ENCODE measurements around the gene ITPRID2. TPM values are rescaled to one million over a fixed set of nuclear protein-coding genes. Genes with fewer than 3 reads are reported as not detected.

Gene ITPRID2
- total RNA-seq, 4 donors from 2014 or later = 20.1 to 69.2 (median 60.1) TPM

- H3K4me3 ChIP-seq = no peak overlapping the region
- no peaks in the 10 kb centered on the region for H3K9me3 ChIP-seq
- H3K27ac ChIP-seq = no peak overlapping the region
- no peaks in the 10 kb centered on the region for H3K36me3 ChIP-seq
- intact Hi-C loops (cut with DNase I) = no loop called here
- TF ChIP-seq CTCF (IDR thresholded peaks at IDR 0.05) (no peak), POLR2A (IDR thresholded peaks at IDR 0.05) (no peak)
- no peak for DNase-seq
- H3K27me3 ChIP-seq = no peaks in the 10 kb centered on the region
- 24 to 35% methylated on average over 4 of the region's 4 CpGs for WGBS, 2 donors
- peaks cover 0 to 24% (median 0%) of the 10 kb centered on the region in 3 donors for H3K4me1 ChIP-seq
Observed at GRCh38 chr2:181886192-181886591, 5.3 kb upstream of the ITPRID2 start.

GRCh38 chr2:181887045-181887444, 4.5 kb upstream of the ITPRID2 start:
- Histone ChIP-seq H3K36me3 (no peaks in the 10 kb centered on the region), H3K27me3 (no peaks in the 10 kb centered on the region), H3K27ac (no peak overlapping the region), H3K4me1 (peaks cover 0 to 26% (median 0%) of the 10 kb centered on the region in 3 donors), H3K9me3 (no peaks in the 10 kb centered on the region), H3K4me3 (no peak overlapping the region)
- DNase-seq = no peak
- intact Hi-C loops (cut with DNase I) = no loop called here
- WGBS, 2 donors = 24 to 42% methylated on average over 2 of the region's 2 CpGs
- TF ChIP-seq POLR2A (IDR thresholded peaks at IDR 0.05) (no peak), CTCF (IDR thresholded peaks at IDR 0.05) (no peak)

GRCh38 chr2:181889776-181890175, 1.8 kb upstream of the ITPRID2 start:
- Histone ChIP-seq H3K9me3 (no peaks in the 10 kb centered on the region), H3K27ac (no peak overlapping the region), H3K36me3 (no peaks in the 10 kb centered on the region), H3K4me3 (no peak overlapping the region), H3K4me1 (peaks cover 0 to 45% (median 4%) of the 10 kb centered on the region in 3 donors), H3K27me3 (no peaks in the 10 kb centered on the region)
- intact Hi-C loops (cut with DNase I) = no loop called here
- TF ChIP-seq CTCF (IDR thresholded peaks at IDR 0.05) (no peak), POLR2A (IDR thresholded peaks at IDR 0.05) (no peak)
- no peak for DNase-seq

- intact Hi-C loops (cut with DNase I) = no loop called here
- Histone ChIP-seq H3K36me3 (no peaks in the 10 kb centered on the region), H3K27me3 (no peaks in the 10 kb centered on the region), H3K4me3 (no peak overlapping the region), H3K4me1 (peaks cover 0 to 50% (median 5%) of the 10 kb centered on the region in 3 donors), H3K9me3 (no peaks in the 10 kb centered on the region), H3K27ac (peak overlapping the region in 2 of 4 donors; percentile 15 to 98)
- 75 to 81% methylated on average over 2 of the region's 2 CpGs for WGBS, 2 donors
- no peak for DNase-seq
- TF ChIP-seq CTCF (IDR thresholded peaks at IDR 0.05) = no peak
- no peak for TF ChIP-seq POLR2A (IDR thresholded peaks at IDR 0.05)
Observed at GRCh38 chr2:181890271-181890670, 1.3 kb upstream of the ITPRID2 start.

GRCh38 chr2:181891966-181892798, 652 bp downstream of the ITPRID2 start:
- no peaks in the 10 kb centered on the region for H3K36me3 ChIP-seq
- H3K27me3 ChIP-seq = no peaks in the 10 kb centered on the region
- H3K4me1 ChIP-seq = peaks cover 4 to 54% (median 18%) of the 10 kb centered on the region in 3 donors
- peak overlapping the region; percentile 71 to 97 (median 92) for H3K4me3 ChIP-seq
- intact Hi-C loops (cut with DNase I) = no loop called here
- 0 to 1% methylated on average over 2 to 26 of the region's 83 CpGs for WGBS, 2 donors
- peak; percentile 42 for DNase-seq
- H3K9me3 ChIP-seq = no peaks in the 10 kb centered on the region
- TF ChIP-seq CTCF (IDR thresholded peaks at IDR 0.05) (peak in 1 of 6 experiments; percentile 2), POLR2A (IDR thresholded peaks at IDR 0.05) (peak in 1 of 4 donors; percentile 45)
- H3K27ac ChIP-seq = peak overlapping the region; percentile 91 to 98 (median 95)
